H1 (cell line): ENCODE measurements around the gene MACIR. TPM values are rescaled to one million over a fixed set of nuclear protein-coding genes. Genes with fewer than 3 reads are reported as not detected.

Experiments
- CTCF ChIA-PET: fragments of 300-600 bp; sonication (Branson Sonifier 250); formaldehyde crosslinking; loops from one replicate; lab custom pipeline; 2021; ENCODE audit not compliant: partially characterized antibody; lab: Charles Lee
- POLR2A ChIA-PET: fragments of 300-600 bp; sonication (Branson Sonifier 250); formaldehyde crosslinking; loops from one replicate; lab custom pipeline; 2021; ENCODE audit warnings: inconsistent platforms; ENCODE audit not compliant: partially characterized antibody; lab: Charles Lee
- DNase-seq, 2 experiments: peaks; one replicate each; pipeline versions ENCODE4 v3.0.0 to v3.0.0-alpha.2; 2010 to 2022; ENCODE audit warnings: low spot score in 2 of 2, low read depth in 1 of 2, mixed read lengths in 1 of 2
- FAIRE-seq: peaks from 2 replicates; lab custom pipeline; 2011; peaks lifted over from hg19 to GRCh38; lab: Jason Lieb, UNC
- H2AFZ ChIP-seq: 2 replicates; pipeline ENCODE4 v1.8.1; 2012; ENCODE audit warnings: low read length, inconsistent platforms
- H2AK5ac ChIP-seq: 2 replicates; pipeline ENCODE4 v1.6.1; 2013; ENCODE audit warnings: low read depth, low read length
- H2BK120ac ChIP-seq: replicated peaks from 2 replicates; pipeline ENCODE3; 2013; ENCODE audit warnings: low read depth, low read length, inconsistent platforms
- H2BK12ac ChIP-seq: 2 replicates; pipeline ENCODE4 v1.6.1; 2013; ENCODE audit warnings: low read depth, low read length
- H2BK15ac ChIP-seq: 2 replicates; pipeline ENCODE4 v1.6.1; 2013; ENCODE audit warnings: low read length
- H2BK20ac ChIP-seq: 2 replicates; pipeline ENCODE4 v1.6.1; 2013; ENCODE audit warnings: low read length
- H2BK5ac ChIP-seq: 2 replicates; pipeline ENCODE4 v1.6.1; 2013; ENCODE audit warnings: low read depth, low read length
- H3K14ac ChIP-seq: 2 replicates; pipeline ENCODE4 v1.6.1; 2013; ENCODE audit warnings: inconsistent platforms; ENCODE audit not compliant: insufficient read length
- H3K18ac ChIP-seq: 2 replicates; pipeline ENCODE4 v1.6.1; 2013; ENCODE audit warnings: low read length; ENCODE audit errors: extremely low read depth
- H3K23ac ChIP-seq: 2 replicates; pipeline ENCODE4 v1.6.1; 2013; ENCODE audit warnings: inconsistent platforms; ENCODE audit not compliant: insufficient read length
- H3K23me2 ChIP-seq: 2 replicates; pipeline ENCODE4 v1.6.1; 2013; ENCODE audit warnings: low read depth, low read length
- H3K27ac ChIP-seq: 2 replicates; pipeline ENCODE4 v1.6.1; 2011; ENCODE audit warnings: low read depth, low read length, inconsistent platforms
- H3K27me3 ChIP-seq, 4 experiments: replicated peaks in 1 of 4; 1 replicate in 1 of 4; 2 replicates in 3 of 4; pipeline versions ENCODE4 v1.6.1 to v1.8.1; 2011 to 2013; ENCODE audit warnings: low read length in 3 of 4, mild to moderate bottlenecking in 3 of 4, inconsistent platforms in 2 of 4, mixed read lengths in 2 of 4, moderate library complexity in 1 of 4; ENCODE audit not compliant: control insufficient read depth in 3 of 4, insufficient read depth in 3 of 4; ENCODE audit errors: extremely low read depth in 1 of 4
- H3K36me3 ChIP-seq, 4 experiments: 2 replicates each; pipeline versions ENCODE4 v1.6.1 to v1.8.1; 2011 to 2013; ENCODE audit warnings: mild to moderate bottlenecking in 4 of 4, low read length in 3 of 4, moderate library complexity in 2 of 4, control low read depth in 1 of 4, inconsistent platforms in 1 of 4; ENCODE audit not compliant: insufficient read depth in 4 of 4, control insufficient read depth in 2 of 4
- H3K4ac ChIP-seq: replicated peaks from 2 replicates; pipeline ENCODE3; 2013; ENCODE audit warnings: low read length, low read depth, mixed read lengths, inconsistent platforms; ENCODE audit not compliant: insufficient read length
- H3K4me1 ChIP-seq, 4 experiments: replicated peaks in 1 of 4; 1 replicate in 1 of 4; 2 replicates in 3 of 4; pipeline versions ENCODE4 v1.6.1 to v1.8.1; 2011 to 2013; ENCODE audit warnings: low read length in 3 of 4, inconsistent platforms in 2 of 4, mixed read lengths in 1 of 4; ENCODE audit not compliant: insufficient read depth in 4 of 4, control insufficient read depth in 3 of 4
- H3K4me2 ChIP-seq, 2 experiments: 2 replicates each; pipeline versions ENCODE4 v1.6.1 to v1.8.1; 2011 to 2013; ENCODE audit warnings: low read depth in 2 of 2, low read length in 2 of 2, control low read depth in 1 of 2, inconsistent platforms in 1 of 2, mild to moderate bottlenecking in 1 of 2; ENCODE audit not compliant: insufficient read depth in 1 of 2
- H3K4me3 ChIP-seq, 4 experiments: fragments of 200-600, 300-600 bp in 1 of 4; sonication (generic), shearing (Covaris generic), sonication (Bioruptor Twin) in 1 of 4; 2 replicates each; pipeline versions ENCODE4 v1.5.1 to v1.8.1; 2011 to 2016; ENCODE audit warnings: low read length in 4 of 4, low read depth in 3 of 4, control low read depth in 2 of 4, inconsistent platforms in 2 of 4, mild to moderate bottlenecking in 2 of 4, mixed read lengths in 1 of 4, moderate library complexity in 1 of 4; ENCODE audit not compliant: insufficient read depth in 2 of 4; ENCODE audit errors: extremely low read depth in 1 of 4
- H3K56ac ChIP-seq: replicated peaks from 2 replicates; pipeline ENCODE3; 2013; ENCODE audit warnings: low read depth, mild to moderate bottlenecking, mixed read lengths, low read length, inconsistent platforms; ENCODE audit not compliant: insufficient read length
- H3K79me1 ChIP-seq: 2 replicates; pipeline ENCODE4 v1.6.1; 2013; ENCODE audit warnings: low read depth, low read length, control low read depth
- H3K79me2 ChIP-seq, 2 experiments: 2 replicates each; pipeline versions ENCODE4 v1.6.1 to v1.8.1; 2012 to 2013; ENCODE audit warnings: low read length in 2 of 2, mild to moderate bottlenecking in 2 of 2, inconsistent platforms in 1 of 2; ENCODE audit not compliant: insufficient read depth in 2 of 2, control insufficient read depth in 1 of 2
- H3K9ac ChIP-seq, 4 experiments: replicated peaks in 1 of 4; 1 replicate in 1 of 4; 2 replicates in 3 of 4; pipeline versions ENCODE4 v1.6.1 to v1.8.1; 2011 to 2013; ENCODE audit warnings: low read depth in 3 of 4, low read length in 3 of 4, control low read depth in 2 of 4, mild to moderate bottlenecking in 2 of 4, moderate library complexity in 2 of 4, inconsistent platforms in 1 of 4; ENCODE audit errors: extremely low read depth in 1 of 4
- H3K9me3 ChIP-seq, 2 experiments: 2 replicates each; pipeline versions ENCODE4 v1.6.1 to v1.8.1; 2012 to 2013; ENCODE audit warnings: mild to moderate bottlenecking in 2 of 2, moderate library complexity in 2 of 2, control low read depth in 1 of 2, inconsistent platforms in 1 of 2, low read depth in 1 of 2, low read length in 1 of 2, mixed read lengths in 1 of 2; ENCODE audit not compliant: insufficient read depth in 2 of 2
- H4K20me1 ChIP-seq, 2 experiments: replicated peaks in 1 of 2; 2 replicates each; pipeline versions ENCODE3 to v1.8.1; 2011 to 2013; ENCODE audit warnings: inconsistent platforms in 2 of 2, low read length in 2 of 2, mild to moderate bottlenecking in 1 of 2; ENCODE audit not compliant: insufficient read depth in 2 of 2, control insufficient read depth in 1 of 2
- H4K5ac ChIP-seq: 2 replicates; pipeline ENCODE4 v1.6.1; 2013; ENCODE audit warnings: low read length, low read depth, mixed read lengths, inconsistent platforms; ENCODE audit not compliant: insufficient read length
- H4K8ac ChIP-seq: 2 replicates; pipeline ENCODE4 v1.8.0; 2013; ENCODE audit warnings: mild to moderate bottlenecking, moderate library complexity, low read length, inconsistent platforms; ENCODE audit not compliant: insufficient read depth; ENCODE audit errors: extremely low read depth
- H4K91ac ChIP-seq: replicated peaks from 2 replicates; pipeline ENCODE3; 2013; ENCODE audit warnings: low read length, mixed read lengths, inconsistent platforms; ENCODE audit not compliant: insufficient read length
- BCL11A ChIP-seq, 2 experiments: IDR thresholded peaks; one replicate each; pipeline ENCODE4 v1.6.1; 2011; ENCODE audit warnings: low read depth in 2 of 2, low read length in 2 of 2, mild to moderate bottlenecking in 2 of 2
- CREB1 ChIP-seq: IDR thresholded peaks from 2 replicates; pipeline ENCODE4 v1.6.1; 2012; ENCODE audit warnings: inconsistent platforms
- CTCF ChIP-seq, 3 experiments: IDR thresholded peaks; 1 replicate in 2 of 3; 2 replicates in 1 of 3; pipeline versions ENCODE4 v1.5.1 to v1.6.1; 2011; ENCODE audit warnings: low read length in 3 of 3, mild to moderate bottlenecking in 3 of 3, inconsistent platforms in 2 of 3, low read depth in 1 of 3, moderate library complexity in 1 of 3; ENCODE audit not compliant: insufficient read depth in 1 of 3; ENCODE audit errors: control extremely low read depth in 1 of 3
- EZH2 ChIP-seq: fragments of 200-600 bp; sonication (generic); IDR thresholded peaks from 2 replicates; pipeline ENCODE4 v1.7.1; 2012; ENCODE audit warnings: low read depth, mild to moderate bottlenecking, moderate library complexity, low read length, inconsistent platforms; ENCODE audit not compliant: severe bottlenecking
- KDM1A ChIP-seq: fragments of 200-600, 300-600 bp; sonication (generic); IDR thresholded peaks from 2 replicates; pipeline ENCODE4 v1.7.1; 2016; ENCODE audit warnings: mild to moderate bottlenecking, low read length, borderline replicate concordance
- NANOG ChIP-seq: IDR thresholded peaks from 2 replicates; pipeline ENCODE4 v1.6.1; 2011; ENCODE audit warnings: low read length, low read depth, mild to moderate bottlenecking, inconsistent platforms; ENCODE audit not compliant: insufficient read depth, poor library complexity, severe bottlenecking
- SP2 ChIP-seq: IDR thresholded peaks from 2 replicates; pipeline ENCODE4 v1.6.1; 2012; ENCODE audit warnings: mild to moderate bottlenecking, low read length, inconsistent platforms
- YY1 ChIP-seq: IDR thresholded peaks from 2 replicates; pipeline ENCODE4 v1.6.1; 2011; ENCODE audit warnings: low read depth, mild to moderate bottlenecking, low read length
- polyA plus RNA-seq, 7 experiments: library from polyadenylated mRNA; depleted of rRNA in 3 of 7; stranded (reverse) in 5 of 7; unstranded in 2 of 7; fragments of >200 nt in 5 of 7; fragments of 200-250 nt in 2 of 7; gene quantifications; 1 replicate in 5 of 7; 2 replicates in 1 of 7; 4 replicates in 1 of 7; pipeline versions ENCODE4 v1.2.1 to v1.2.3, GENCODE V29; 2011 to 2013; ENCODE audit warnings: missing spikeins in 2 of 7, mixed read lengths in 2 of 7
- total RNA-seq: library from RNA; stranded (reverse); fragmentation: NEBNext Ultra II Directional; extraction: Animal tissue kit (Norgen Biotek cat#: 25700); gene quantifications from 2 replicates; pipeline ENCODE4 v1.2.1, GENCODE V29; 2021

MACIR gene
- total and polyA plus RNA-seq, 2 of the 8 experiments (the other 6 are each of a cell fraction or from before 2014, with no cell fraction given): 8.0 to 19.2 TPM

- Histone ChIP-seq H3K18ac (no peak overlapping the region), H2BK20ac (no peak overlapping the region), H3K36me3 (peaks cover 0 to 4% (median 3%) of the 10 kb centered on the region in 4 experiments; a peak in 5 of 8 replicates), H3K27ac (no peak overlapping the region), H3K4me1 (peaks cover 0 to 5% (median 1%) of the 10 kb centered on the region in 4 experiments; a peak in 2 of 7 replicates), H3K4me3 (no peak overlapping the region), H3K79me2 (peaks cover 0 to 90% of the 10 kb centered on the region in 2 experiments; a peak in 3 of 4 replicates), H2AK5ac (no peak overlapping the region), H3K79me1 (no peaks in the 10 kb centered on the region), H4K91ac (no peak overlapping the region), H4K8ac (no peak overlapping the region), H3K27me3 (no peaks in the 10 kb centered on the region), H4K5ac (no peak overlapping the region), H3K9me3 (no peaks in the 10 kb centered on the region), H2BK120ac (no peak overlapping the region), H3K9ac (no peak overlapping the region), H2BK5ac (no peak overlapping the region), H3K4me2 (no peak overlapping the region), H3K4ac (no peak overlapping the region), H3K14ac (no peak overlapping the region), H4K20me1 (peaks cover 5 to 7% of the 10 kb centered on the region in 2 experiments), H3K56ac (no peak overlapping the region), H2BK12ac (no peak overlapping the region), H3K23me2 (no peaks in the 10 kb centered on the region), H2AFZ (no peak overlapping the region), H3K23ac (no peak overlapping the region), H2BK15ac (no peak overlapping the region)
- DNase-seq (no peak), FAIRE-seq (no peak)
- CTCF ChIA-PET: interaction anchor here (1.5 to 2.5 kb wide), 2 partner anchors 11 to 12 kb away, joined by 3 to 10 read pairs; partner anchors contain the start of gene MACIR
- no peak for TF ChIP-seq BCL11A (IDR thresholded peaks at IDR 0.05; ENCODE audit: low read depth in 2 of 2, low read length in 2 of 2)
- TF ChIP-seq CTCF (IDR thresholded peaks at IDR 0.05; ENCODE audit: control extremely low read depth in 1 of 3, insufficient read depth in 1 of 3, low read depth in 1 of 3, low read length in 3 of 3): no peak
- TF ChIP-seq SP2: no peak
- TF ChIP-seq EZH2: no peak
- no peak for TF ChIP-seq NANOG
- TF ChIP-seq YY1: no peak
- TF ChIP-seq CREB1: no peak
- TF ChIP-seq KDM1A: no peak
- POLR2A ChIA-PET: interaction anchor here (1.3 kb wide), 1 partner anchor 11 kb away, joined by 3 read pairs; no protein-coding TSS in a partner anchor
These were observed 12.0 kb downstream of the MACIR start for GRCh38 chr5:103270581-103270980.
